H1 (cell line): ENCODE results near the gene GLG1.

Experiments
- BCL11A ChIP-seq, 2 experiments: IDR thresholded peaks; one replicate each; pipeline ENCODE4 v1.6.1; 2011; ENCODE audit warnings: low read depth in 2 of 2, low read length in 2 of 2, mild to moderate bottlenecking in 2 of 2
- CHD1 ChIP-seq: IDR thresholded peaks from 2 replicates; pipeline ENCODE4 v1.6.1; 2012; ENCODE audit warnings: low read depth, low read length, improper control_type of control experiment
- CTCF ChIP-seq, 3 experiments: IDR thresholded peaks; 1 replicate in 2 of 3; 2 replicates in 1 of 3; pipeline versions ENCODE4 v1.5.1 to v1.6.1; 2011; ENCODE audit warnings: low read length in 3 of 3, mild to moderate bottlenecking in 3 of 3, inconsistent platforms in 2 of 3, low read depth in 1 of 3, moderate library complexity in 1 of 3; ENCODE audit not compliant: insufficient read depth in 1 of 3; ENCODE audit errors: control extremely low read depth in 1 of 3
- MAX ChIP-seq: IDR thresholded peaks from 2 replicates; pipeline ENCODE4 v1.6.1; 2012; ENCODE audit warnings: inconsistent platforms
- NRF1 ChIP-seq: IDR thresholded peaks from 2 replicates; pipeline ENCODE4 v1.6.1; 2011; ENCODE audit warnings: mild to moderate bottlenecking, low read depth, low read length, improper control_type of control experiment
- PHF8 ChIP-seq: fragments of 200-600 bp; sonication (generic); conservative IDR thresholded peaks from 2 replicates; pipeline ENCODE4 v1.7.1; 2012; ENCODE audit warnings: low read depth, mild to moderate bottlenecking, inconsistent platforms, low read length, moderate library complexity
- POLR2A ChIP-seq, 2 experiments: IDR thresholded peaks; 1 replicate in 1 of 2; 2 replicates in 1 of 2; pipeline ENCODE4 v1.6.1; 2011; ENCODE audit warnings: low read depth in 2 of 2, low read length in 2 of 2, mild to moderate bottlenecking in 2 of 2; ENCODE audit errors: control extremely low read depth in 1 of 2
- RAD21 ChIP-seq, 2 experiments: IDR thresholded peaks in 1 of 2; conservative IDR thresholded peaks in 1 of 2; 2 replicates each; pipeline ENCODE4 v1.6.1; 2011; ENCODE audit warnings: low read depth in 2 of 2, low read length in 2 of 2, improper control_type of control experiment in 1 of 2, inconsistent platforms in 1 of 2, mild to moderate bottlenecking in 1 of 2, moderate library complexity in 1 of 2
- RXRA ChIP-seq: IDR thresholded peaks from 2 replicates; pipeline ENCODE4 v1.6.1; 2011; ENCODE audit warnings: low read depth, mild to moderate bottlenecking, low read length, moderate library complexity; ENCODE audit not compliant: insufficient read depth
- SIN3A ChIP-seq, 2 experiments: IDR thresholded peaks in 1 of 2; conservative IDR thresholded peaks in 1 of 2; 2 replicates each; pipeline ENCODE4 v1.6.1; 2011 to 2012; ENCODE audit warnings: low read length in 2 of 2, improper control_type of control experiment in 1 of 2, low read depth in 1 of 2, mild to moderate bottlenecking in 1 of 2
- SP1 ChIP-seq: IDR thresholded peaks from 2 replicates; pipeline ENCODE4 v1.6.1; 2011; ENCODE audit warnings: low read depth, low read length
- TAF1 ChIP-seq: IDR thresholded peaks from 2 replicates; pipeline ENCODE4 v1.6.1; 2011; ENCODE audit warnings: mild to moderate bottlenecking, low read depth, low read length
- TF ChIP-seq, protein P1 (sequence below): fragments of 300-600 bp; sonication (generic); IDR thresholded peaks from 2 replicates; pipeline ENCODE4 v1.7.1; 2012; ENCODE audit warnings: low read length, moderate library complexity, mild to moderate bottlenecking, inconsistent platforms; ENCODE audit not compliant: insufficient replicate concordance

GRCh38 chr16:74446866-74447265 lies 160.0 kb downstream of the GLG1 start:
- TF ChIP-seq POLR2A (IDR thresholded peaks at IDR 0.05; ENCODE audit: control extremely low read depth in 1 of 2, low read depth in 2 of 2, low read length in 2 of 2) (no peak), SP1 (no peak), NRF1 (no peak), BCL11A (IDR thresholded peaks at IDR 0.05; ENCODE audit: low read depth in 2 of 2, low read length in 2 of 2) (no peak), MAX (no peak), CTCF (IDR thresholded peaks at IDR 0.05; ENCODE audit: control extremely low read depth in 1 of 3, insufficient read depth in 1 of 3, low read depth in 1 of 3, low read length in 3 of 3) (no peak), CHD1 (no peak), RAD21 (IDR thresholded peaks at IDR 0.05 in 1 of 2, conservative IDR thresholded peaks at IDR 0.05 in 1 of 2; ENCODE audit: low read depth in 2 of 2, low read length in 2 of 2) (no peak), SIN3A (conservative IDR thresholded peaks at IDR 0.05 in 1 of 2, IDR thresholded peaks at IDR 0.05 in 1 of 2; ENCODE audit: low read depth in 1 of 2, low read length in 2 of 2) (no peak), PHF8 (no peak), RXRA (no peak), TAF1 (no peak)
- TF ChIP-seq, protein P1, sequence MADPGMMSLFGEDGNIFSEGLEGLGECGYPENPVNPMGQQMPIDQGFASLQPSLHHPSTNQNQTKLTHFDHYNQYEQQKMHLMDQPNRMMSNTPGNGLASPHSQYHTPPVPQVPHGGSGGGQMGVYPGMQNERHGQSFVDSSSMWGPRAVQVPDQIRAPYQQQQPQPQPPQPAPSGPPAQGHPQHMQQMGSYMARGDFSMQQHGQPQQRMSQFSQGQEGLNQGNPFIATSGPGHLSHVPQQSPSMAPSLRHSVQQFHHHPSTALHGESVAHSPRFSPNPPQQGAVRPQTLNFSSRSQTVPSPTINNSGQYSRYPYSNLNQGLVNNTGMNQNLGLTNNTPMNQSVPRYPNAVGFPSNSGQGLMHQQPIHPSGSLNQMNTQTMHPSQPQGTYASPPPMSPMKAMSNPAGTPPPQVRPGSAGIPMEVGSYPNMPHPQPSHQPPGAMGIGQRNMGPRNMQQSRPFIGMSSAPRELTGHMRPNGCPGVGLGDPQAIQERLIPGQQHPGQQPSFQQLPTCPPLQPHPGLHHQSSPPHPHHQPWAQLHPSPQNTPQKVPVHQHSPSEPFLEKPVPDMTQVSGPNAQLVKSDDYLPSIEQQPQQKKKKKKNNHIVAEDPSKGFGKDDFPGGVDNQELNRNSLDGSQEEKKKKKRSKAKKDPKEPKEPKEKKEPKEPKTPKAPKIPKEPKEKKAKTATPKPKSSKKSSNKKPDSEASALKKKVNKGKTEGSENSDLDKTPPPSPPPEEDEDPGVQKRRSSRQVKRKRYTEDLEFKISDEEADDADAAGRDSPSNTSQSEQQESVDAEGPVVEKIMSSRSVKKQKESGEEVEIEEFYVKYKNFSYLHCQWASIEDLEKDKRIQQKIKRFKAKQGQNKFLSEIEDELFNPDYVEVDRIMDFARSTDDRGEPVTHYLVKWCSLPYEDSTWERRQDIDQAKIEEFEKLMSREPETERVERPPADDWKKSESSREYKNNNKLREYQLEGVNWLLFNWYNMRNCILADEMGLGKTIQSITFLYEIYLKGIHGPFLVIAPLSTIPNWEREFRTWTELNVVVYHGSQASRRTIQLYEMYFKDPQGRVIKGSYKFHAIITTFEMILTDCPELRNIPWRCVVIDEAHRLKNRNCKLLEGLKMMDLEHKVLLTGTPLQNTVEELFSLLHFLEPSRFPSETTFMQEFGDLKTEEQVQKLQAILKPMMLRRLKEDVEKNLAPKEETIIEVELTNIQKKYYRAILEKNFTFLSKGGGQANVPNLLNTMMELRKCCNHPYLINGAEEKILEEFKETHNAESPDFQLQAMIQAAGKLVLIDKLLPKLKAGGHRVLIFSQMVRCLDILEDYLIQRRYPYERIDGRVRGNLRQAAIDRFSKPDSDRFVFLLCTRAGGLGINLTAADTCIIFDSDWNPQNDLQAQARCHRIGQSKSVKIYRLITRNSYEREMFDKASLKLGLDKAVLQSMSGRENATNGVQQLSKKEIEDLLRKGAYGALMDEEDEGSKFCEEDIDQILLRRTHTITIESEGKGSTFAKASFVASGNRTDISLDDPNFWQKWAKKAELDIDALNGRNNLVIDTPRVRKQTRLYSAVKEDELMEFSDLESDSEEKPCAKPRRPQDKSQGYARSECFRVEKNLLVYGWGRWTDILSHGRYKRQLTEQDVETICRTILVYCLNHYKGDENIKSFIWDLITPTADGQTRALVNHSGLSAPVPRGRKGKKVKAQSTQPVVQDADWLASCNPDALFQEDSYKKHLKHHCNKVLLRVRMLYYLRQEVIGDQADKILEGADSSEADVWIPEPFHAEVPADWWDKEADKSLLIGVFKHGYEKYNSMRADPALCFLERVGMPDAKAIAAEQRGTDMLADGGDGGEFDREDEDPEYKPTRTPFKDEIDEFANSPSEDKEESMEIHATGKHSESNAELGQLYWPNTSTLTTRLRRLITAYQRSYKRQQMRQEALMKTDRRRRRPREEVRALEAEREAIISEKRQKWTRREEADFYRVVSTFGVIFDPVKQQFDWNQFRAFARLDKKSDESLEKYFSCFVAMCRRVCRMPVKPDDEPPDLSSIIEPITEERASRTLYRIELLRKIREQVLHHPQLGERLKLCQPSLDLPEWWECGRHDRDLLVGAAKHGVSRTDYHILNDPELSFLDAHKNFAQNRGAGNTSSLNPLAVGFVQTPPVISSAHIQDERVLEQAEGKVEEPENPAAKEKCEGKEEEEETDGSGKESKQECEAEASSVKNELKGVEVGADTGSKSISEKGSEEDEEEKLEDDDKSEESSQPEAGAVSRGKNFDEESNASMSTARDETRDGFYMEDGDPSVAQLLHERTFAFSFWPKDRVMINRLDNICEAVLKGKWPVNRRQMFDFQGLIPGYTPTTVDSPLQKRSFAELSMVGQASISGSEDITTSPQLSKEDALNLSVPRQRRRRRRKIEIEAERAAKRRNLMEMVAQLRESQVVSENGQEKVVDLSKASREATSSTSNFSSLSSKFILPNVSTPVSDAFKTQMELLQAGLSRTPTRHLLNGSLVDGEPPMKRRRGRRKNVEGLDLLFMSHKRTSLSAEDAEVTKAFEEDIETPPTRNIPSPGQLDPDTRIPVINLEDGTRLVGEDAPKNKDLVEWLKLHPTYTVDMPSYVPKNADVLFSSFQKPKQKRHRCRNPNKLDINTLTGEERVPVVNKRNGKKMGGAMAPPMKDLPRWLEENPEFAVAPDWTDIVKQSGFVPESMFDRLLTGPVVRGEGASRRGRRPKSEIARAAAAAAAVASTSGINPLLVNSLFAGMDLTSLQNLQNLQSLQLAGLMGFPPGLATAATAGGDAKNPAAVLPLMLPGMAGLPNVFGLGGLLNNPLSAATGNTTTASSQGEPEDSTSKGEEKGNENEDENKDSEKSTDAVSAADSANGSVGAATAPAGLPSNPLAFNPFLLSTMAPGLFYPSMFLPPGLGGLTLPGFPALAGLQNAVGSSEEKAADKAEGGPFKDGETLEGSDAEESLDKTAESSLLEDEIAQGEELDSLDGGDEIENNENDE = no peak
